ENCODE measurements around the gene RABGAP1L.
A peak's percentile ranks its signal among the peaks of the same experiment; 100 is the strongest.
"Not testable (repeated sequence)": the region's sequence is repeated elsewhere in the genome, so short reads cannot be mapped to it uniquely, and the experiment has no call there.

Gene RABGAP1L

DNA sequence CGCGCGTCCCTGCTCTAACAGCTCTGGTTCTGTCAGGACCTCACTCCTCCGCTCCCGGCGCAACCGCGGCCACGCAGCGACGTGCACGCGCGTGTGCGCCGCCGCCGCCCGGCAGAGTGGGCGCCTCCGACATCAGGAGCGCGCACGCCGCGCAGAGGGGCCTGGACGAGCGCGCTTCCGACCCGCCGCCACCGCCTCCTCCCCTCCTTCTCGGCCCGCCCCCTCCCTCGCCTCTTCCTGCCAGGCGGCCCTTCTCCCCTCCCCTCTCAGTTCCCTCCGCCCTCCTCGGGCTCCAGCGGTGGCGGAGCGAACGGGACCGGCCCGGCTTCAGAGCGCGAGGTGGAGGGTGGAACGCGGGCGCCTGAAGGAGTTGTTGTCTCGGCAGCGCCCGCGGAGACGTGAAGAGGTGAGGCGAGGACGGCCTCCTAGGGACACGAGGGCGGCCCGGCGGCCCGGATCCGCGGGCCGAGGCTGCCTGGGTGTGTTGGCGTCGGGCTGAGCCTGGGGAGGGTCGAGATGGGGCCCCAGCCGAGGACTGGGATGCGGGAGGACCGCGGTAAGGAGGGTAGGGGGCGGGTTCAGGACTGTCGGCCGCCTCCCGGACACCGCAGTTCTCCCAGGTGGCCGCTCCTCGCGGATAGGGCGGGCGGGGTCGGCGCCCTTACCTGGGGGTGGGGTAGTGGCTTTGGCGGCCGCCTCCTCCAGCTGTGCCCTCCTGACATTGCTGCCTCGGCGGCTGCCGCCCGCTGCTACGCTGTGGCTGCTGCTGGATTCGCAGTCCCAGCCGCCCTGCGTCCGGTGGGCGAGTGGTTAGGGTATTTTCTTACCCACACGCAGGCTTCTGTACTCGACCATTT lies at the start of gene RABGAP1L:
Gene RABGAP1L (plus strand): TSS at position 269 of the 857 bp plus-strand sequence.
- DNase-seq, result peak; percentile 98

- DNase-seq, result no peak
These were observed 49.3 kb upstream of the RABGAP1L start for GRCh38 chr1:174110053-174110452.

GRCh38 chr1:174112489-174113162 lies 46.7 kb upstream of the RABGAP1L start:
- DNase-seq, result no peak

DNA sequence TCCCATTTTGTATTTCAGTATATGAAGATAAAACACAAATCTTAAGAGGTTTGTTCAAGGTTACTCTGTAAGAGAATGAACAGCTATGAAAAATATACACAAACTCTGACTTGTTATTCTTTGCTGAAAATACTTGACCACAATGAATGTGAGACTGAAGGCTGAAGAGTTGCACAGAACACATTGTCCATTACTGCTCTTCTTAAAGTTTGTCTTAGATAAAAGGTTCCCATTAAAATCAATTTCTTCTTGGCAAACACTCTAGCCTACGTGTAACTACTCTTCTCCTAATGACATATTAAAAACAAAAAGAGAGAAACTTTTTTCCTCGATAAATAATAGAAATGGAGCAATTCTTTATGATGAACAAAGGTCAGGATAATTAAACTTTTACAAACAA lies 45.2 kb upstream of the RABGAP1L start:
- no peak for DNase-seq

DNA sequence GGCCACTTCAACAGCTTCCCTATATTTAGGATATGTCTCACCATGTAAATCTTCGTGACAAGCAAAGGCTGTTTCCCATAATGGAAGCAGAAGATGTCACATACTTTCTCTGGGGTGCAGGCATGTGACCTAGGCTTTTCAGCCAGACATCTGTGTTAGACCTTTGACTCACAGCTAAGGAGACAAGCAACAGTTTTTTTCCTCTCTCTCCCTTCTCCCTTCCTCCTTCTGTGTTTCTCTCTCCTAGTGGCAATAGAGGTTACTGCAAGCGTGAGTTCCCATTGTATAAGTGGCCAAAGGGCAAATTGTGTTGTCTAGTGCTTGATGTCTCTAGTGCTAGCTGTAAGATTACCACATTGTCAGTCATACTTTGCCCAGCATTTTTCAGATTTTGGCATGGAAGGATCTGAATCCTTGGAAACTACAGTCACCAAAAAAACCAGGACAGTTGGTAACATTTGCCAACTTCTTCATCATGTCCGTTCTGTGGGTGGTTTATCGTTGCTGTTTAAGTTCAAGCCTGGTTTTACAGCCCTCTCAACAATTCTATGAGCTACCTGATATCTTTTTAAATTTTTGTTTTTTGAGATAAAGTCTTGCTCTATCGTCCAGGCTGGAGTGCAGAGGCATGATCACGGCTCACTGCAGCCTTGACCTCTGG lies 44.4 kb upstream of the RABGAP1L start:
- DNase-seq, result no peak

DNA sequence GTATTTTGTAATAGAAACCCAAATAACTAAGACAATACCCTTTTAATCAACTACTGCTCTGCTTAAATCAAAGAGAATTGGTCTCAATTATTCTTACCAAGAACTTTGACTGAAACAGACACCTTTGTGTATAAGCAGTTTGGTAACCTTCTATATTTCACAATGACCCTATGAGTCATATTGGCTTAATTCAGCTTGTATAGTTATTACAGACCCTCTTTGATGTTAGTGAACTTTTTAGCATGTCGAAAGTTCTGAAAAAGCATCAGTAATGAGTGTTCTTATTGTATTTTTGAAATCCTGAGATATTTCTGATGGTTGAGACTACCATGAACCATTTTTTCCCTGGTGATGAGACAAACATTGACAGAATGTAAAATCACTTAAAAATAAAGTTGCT lies 43.3 kb upstream of the RABGAP1L start:
- no peak for DNase-seq

GRCh38 chr1:174118751-174119150 lies 40.6 kb upstream of the RABGAP1L start:
- DNase-seq, result no peak

DNA sequence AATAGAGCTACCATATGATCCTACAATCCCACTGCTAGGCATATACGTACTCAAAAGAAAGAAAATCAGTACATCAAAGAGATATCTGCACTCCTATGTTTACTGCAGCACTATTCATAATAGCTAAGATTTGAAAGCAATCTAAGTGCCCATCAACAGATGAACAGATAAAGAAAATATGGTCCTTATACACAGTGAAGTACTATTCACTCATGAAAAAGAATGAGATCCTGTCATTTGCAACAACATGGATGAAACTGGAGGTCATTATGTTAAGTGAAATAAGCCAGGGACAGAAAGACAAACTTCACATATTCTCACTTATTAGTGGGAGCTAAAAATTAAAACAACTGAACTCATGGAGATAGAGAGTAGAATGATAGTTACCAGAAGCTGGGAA lies 37.0 kb upstream of the RABGAP1L start:
- DNase-seq, result not testable (repeated sequence)

- DNase-seq, result no peak
These were observed 35.5 kb upstream of the RABGAP1L start for GRCh38 chr1:174123843-174124242.

- DNase-seq, result not testable (repeated sequence)
These were observed 32.1 kb upstream of the RABGAP1L start for GRCh38 chr1:174127176-174127575.

DNA sequence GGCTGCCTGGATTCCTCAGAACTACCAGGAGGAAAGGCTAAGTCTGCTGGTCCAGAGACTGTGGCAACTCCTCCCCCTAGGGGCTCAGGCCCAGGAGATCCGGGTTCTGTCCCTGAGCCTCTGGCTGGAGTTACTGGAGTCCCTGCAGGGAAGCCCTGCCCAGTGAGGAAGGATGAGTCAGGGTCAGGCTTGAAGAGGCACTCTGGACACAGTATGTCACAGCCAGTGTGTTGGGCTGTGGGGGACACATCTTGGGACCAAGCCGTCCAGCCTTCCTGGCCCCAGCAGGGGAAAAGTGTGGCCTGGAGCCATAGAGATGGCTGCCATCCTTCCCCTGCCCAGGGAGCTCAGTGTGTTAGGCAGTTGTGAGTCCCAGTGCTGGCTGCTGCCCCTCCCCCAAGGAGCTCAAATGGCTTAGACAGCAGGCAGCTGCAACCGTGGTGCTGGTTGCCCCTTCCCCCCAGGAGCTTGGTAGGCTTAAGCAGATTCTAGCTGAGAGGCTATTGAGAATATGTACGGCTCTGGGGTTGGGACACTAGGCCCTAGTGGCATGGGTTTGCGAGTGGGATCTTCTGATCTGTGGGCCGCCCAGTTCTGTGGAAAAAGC lies 28.2 kb upstream of the RABGAP1L start:
- DNase-seq, result no peak

GRCh38 chr1:174134003-174134659 lies 25.2 kb upstream of the RABGAP1L start:
- DNase-seq, result no peak

DNA sequence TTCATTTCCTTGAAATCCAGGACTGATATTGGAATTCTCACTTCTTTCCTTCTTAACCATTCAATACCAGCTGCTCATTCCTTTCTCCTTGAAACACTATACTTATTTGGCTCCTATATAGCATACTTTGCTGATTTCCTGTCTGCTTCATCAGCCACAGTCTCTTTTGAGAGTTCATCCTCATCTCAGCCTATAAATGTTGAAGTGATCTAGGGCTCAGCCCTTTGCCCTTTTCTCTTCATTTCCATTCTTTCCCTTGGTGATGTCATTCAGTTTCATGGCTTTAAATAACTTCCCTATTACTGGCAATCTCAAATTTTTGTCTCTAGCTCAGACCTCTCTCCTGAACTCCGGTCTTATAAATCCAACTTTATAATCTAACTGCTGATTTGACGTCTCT lies 24.1 kb upstream of the RABGAP1L start:
- no peak for DNase-seq

- DNase-seq, result no peak
These were observed 22.6 kb upstream of the RABGAP1L start for GRCh38 chr1:174136714-174137113.

GRCh38 chr1:174142836-174143235 lies 16.5 kb upstream of the RABGAP1L start:
- DNase-seq, result no peak

DNA sequence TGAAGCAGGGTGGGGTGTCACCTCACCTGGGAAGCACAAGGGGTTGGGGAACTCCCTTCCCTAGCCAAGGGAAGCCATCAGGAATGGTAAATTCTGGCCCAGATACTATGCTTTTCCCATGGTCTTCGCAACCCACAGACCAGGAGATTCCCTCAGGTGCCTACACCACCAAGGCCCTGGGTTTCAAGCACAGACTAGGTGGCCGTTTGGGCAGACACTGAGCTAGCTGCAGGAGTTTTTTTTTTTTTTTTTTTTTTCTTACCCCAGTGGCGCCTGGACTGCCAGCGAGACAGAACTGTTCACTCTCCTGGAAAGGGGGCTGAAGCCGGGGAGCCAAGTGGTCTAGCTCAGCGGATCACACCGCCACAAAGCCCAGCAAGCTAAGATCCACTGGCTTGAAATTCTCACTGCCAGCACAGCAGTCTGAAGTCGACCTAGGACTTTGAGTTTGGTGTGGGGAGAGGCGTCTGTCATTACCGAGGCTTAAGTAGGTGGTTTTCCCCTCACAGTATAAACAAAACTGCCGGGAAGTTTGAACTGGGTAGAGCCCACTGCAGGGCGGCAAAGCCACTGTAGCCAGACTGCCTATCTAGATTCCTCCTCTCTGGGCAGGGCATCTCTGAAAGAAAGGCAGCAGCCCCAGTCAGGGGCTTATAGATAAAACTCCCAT lies 15.5 kb upstream of the RABGAP1L start:
- DNase-seq, result not testable (repeated sequence)

- not testable (repeated sequence) for DNase-seq
These were observed 14.9 kb upstream of the RABGAP1L start for GRCh38 chr1:174144397-174144783.

- no peak for DNase-seq
These were observed 10.1 kb upstream of the RABGAP1L start for GRCh38 chr1:174149216-174149615.

DNA sequence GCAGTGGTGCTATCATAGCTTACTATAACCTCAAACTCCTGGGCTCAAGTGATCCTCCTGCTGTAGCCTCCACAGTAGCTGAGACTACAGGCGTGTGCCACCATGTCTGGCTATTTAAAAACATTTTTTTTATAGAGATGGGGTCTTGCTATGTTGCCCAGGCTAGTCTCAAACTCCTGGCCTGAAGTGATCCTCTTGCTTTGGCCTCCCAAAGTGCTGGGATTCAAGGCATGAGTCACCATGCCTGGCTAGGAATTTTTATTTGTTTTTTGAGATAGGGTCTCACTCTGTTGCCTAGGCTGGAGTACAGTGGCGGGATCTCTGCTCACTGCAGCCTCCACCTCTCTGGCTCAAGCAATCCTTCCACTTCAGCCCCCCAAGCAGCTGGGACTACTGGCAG lies 8.8 kb upstream of the RABGAP1L start:
- DNase-seq, result no peak

DNA sequence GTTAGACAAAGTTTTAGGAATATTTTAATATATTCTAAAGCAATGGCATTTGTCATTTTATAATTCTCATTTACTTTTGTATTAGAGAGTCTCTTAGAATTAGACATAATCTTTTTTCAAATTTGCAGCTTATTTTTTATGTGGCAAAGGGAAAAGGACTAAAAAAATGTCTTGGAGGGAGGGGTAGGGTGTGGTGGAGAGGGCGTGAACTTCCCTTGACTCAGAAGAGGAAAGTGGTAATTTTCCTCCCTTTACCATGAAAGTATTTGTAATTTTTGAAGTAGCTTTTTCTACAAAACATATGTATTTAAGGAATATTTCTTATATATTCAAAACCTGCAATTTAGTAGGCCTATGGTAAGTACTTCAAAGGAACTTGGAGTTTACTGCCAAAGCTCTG lies 6.9 kb upstream of the RABGAP1L start:
- no peak for DNase-seq

DNA sequence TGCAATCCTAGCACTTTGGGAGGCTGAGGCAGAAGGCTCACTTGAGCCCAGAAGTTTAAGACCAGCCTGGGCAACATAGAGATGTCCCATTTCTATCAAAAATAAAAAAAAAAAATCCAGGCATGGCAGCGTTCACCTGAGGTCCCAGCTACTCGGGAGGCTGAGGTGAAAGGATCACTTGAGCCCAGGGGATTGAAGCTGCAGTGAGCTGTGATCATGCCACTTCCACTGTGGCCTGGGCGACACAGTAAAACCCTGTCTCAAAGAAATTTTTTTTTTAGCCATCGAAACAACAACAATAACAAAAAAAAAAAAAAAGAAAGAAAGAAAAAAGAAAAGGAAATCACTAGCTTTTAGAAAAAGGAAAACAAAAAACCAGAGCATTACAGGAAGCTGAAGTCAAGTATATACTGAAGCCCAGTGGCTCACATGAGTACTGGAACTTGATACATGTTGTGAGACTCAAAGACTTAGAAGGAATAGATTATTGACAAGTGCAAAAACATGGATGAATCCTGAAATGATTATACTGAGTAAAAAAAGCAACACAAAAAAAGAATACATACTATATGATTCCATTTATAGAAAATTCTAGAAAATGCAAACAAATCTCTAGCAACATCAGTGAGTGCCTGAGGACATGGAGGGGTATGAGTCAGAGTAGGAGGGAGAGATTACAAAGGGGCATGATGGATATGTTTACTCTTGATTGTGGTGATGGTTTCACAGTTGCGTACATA lies 6.1 kb upstream of the RABGAP1L start:
- no peak for DNase-seq

GRCh38 chr1:174153825-174154107 lies 5.6 kb upstream of the RABGAP1L start:
- DNase-seq, result no peak
